Loucy (cell line): ENCODE results near the gene DGKB.

ENCODE experiments used
- H2AFZ ChIP-seq: fragments of 200-600 bp; sonication (generic); 2 replicates; pipeline ENCODE4 v1.6.0; 2016; ENCODE audit warnings: antibody characterized with exemption, mild to moderate bottlenecking, low read length, moderate library complexity
- H3F3A ChIP-seq: fragments of 200-600 bp; 2 replicates; pipeline ENCODE4 v1.6.0; 2016; ENCODE audit warnings: antibody characterized with exemption, low read depth, mild to moderate bottlenecking
- H3K27me3 ChIP-seq: fragments of 200-600 bp; sonication (generic); 2 replicates; pipeline ENCODE4 v1.6.1; 2014; ENCODE audit warnings: low read length, mild to moderate bottlenecking; ENCODE audit not compliant: insufficient read depth, poor library complexity, severe bottlenecking
- H3K36me3 ChIP-seq: fragments of 200-600 bp; sonication (generic); 2 replicates; pipeline ENCODE4 v1.6.1; 2016; ENCODE audit warnings: low read length; ENCODE audit not compliant: insufficient read depth
- H3K4me1 ChIP-seq: fragments of 200-600 bp; sonication (generic); 2 replicates; pipeline ENCODE4 v1.5.1; 2014; ENCODE audit warnings: low read length, mild to moderate bottlenecking; ENCODE audit not compliant: insufficient read depth, poor library complexity, severe bottlenecking
- H3K4me2 ChIP-seq: fragments of 200-600 bp; sonication (generic); 2 replicates; pipeline ENCODE4 v1.6.0; 2014; ENCODE audit warnings: antibody characterized with exemption, low read length, low read depth, mild to moderate bottlenecking; ENCODE audit not compliant: poor library complexity, severe bottlenecking
- H3K4me3 ChIP-seq: fragments of 200-600 bp; sonication (generic); 2 replicates; pipeline ENCODE4 v1.5.1; 2014; ENCODE audit warnings: low read length, mild to moderate bottlenecking, mixed read lengths; ENCODE audit not compliant: poor library complexity, severe bottlenecking
- H3K79me2 ChIP-seq: fragments of 200-600 bp; sonication (generic); 2 replicates; pipeline ENCODE4 v1.6.1; 2014; ENCODE audit warnings: low read length; ENCODE audit not compliant: insufficient read depth
- H3K9ac ChIP-seq: fragments of 200-600 bp; sonication (generic); 2 replicates; pipeline ENCODE4 v1.6.0; 2014; ENCODE audit warnings: mild to moderate bottlenecking, low read depth, low read length, moderate library complexity; ENCODE audit not compliant: poor library complexity, severe bottlenecking
- H3K9me2 ChIP-seq: fragments of 200-600 bp; sonication (generic); replicated peaks from 2 replicates; pipeline ENCODE4 v1.6.1; 2016; ENCODE audit warnings: low read depth, low read length, mixed read lengths
- H3K9me3 ChIP-seq: fragments of 200-600 bp; sonication (generic); 2 replicates; pipeline ENCODE4 v1.6.1; 2014; ENCODE audit warnings: mild to moderate bottlenecking, antibody characterized with exemption, low read length, low read depth; ENCODE audit not compliant: insufficient read depth
- H4K20me1 ChIP-seq: fragments of 200-600 bp; sonication (generic); 2 replicates; pipeline ENCODE4 v1.6.0; 2014; ENCODE audit warnings: antibody characterized with exemption, low read length, mild to moderate bottlenecking; ENCODE audit not compliant: insufficient read depth, poor library complexity, severe bottlenecking
- EZH2phosphoT487 ChIP-seq: fragments of 200-600 bp; IDR thresholded peaks from 2 replicates; pipeline ENCODE4 v1.6.1; 2018; ENCODE audit warnings: antibody characterized with exemption, mild to moderate bottlenecking, moderate library complexity, borderline replicate concordance
- TF ChIP-seq, protein P1 (sequence below): fragments of 200-600 bp; sonication (generic); conservative IDR thresholded peaks from 2 replicates; pipeline ENCODE4 v1.5.1; 2014; ENCODE audit warnings: mild to moderate bottlenecking, antibody characterized with exemption, low read length

The DGKB gene

DNA sequence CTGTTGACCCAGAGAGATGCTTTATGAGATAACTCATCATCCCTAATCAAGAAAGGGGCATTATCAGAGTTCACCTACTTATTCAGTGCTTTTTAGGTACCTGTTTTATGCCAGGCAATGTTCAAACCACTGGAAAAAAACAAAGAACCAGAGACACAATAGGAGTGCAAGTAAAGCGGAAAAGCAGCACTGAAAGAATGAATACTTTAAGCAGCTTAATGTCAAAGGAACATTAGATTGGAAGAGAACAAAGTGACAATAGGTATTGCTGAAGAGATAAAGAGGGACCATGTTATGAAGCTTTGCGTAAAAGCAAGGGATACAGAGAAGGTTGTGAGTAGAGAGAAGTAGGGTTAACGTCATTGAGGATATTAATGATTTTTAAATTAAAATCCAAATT, 11.3 kb downstream of the DGKB start:
- TF ChIP-seq, protein P1, sequence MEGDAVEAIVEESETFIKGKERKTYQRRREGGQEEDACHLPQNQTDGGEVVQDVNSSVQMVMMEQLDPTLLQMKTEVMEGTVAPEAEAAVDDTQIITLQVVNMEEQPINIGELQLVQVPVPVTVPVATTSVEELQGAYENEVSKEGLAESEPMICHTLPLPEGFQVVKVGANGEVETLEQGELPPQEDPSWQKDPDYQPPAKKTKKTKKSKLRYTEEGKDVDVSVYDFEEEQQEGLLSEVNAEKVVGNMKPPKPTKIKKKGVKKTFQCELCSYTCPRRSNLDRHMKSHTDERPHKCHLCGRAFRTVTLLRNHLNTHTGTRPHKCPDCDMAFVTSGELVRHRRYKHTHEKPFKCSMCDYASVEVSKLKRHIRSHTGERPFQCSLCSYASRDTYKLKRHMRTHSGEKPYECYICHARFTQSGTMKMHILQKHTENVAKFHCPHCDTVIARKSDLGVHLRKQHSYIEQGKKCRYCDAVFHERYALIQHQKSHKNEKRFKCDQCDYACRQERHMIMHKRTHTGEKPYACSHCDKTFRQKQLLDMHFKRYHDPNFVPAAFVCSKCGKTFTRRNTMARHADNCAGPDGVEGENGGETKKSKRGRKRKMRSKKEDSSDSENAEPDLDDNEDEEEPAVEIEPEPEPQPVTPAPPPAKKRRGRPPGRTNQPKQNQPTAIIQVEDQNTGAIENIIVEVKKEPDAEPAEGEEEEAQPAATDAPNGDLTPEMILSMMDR = no peak
- TF ChIP-seq EZH2phosphoT487 = no peak
- Histone ChIP-seq H3K9me3 (no peaks in the 10 kb centered on the region), H3K27me3 (no peaks in the 10 kb centered on the region), H3K9ac (no peak overlapping the region), H4K20me1 (no peaks in the 10 kb centered on the region), H3K79me2 (no peaks in the 10 kb centered on the region), H3K9me2 (no peaks in the 10 kb centered on the region), H3F3A (no peaks in the 10 kb centered on the region), H3K36me3 (no peaks in the 10 kb centered on the region), H3K4me2 (no peak overlapping the region), H2AFZ (no peak overlapping the region), H3K4me1 (no peaks in the 10 kb centered on the region), H3K4me3 (no peak overlapping the region)

DNA sequence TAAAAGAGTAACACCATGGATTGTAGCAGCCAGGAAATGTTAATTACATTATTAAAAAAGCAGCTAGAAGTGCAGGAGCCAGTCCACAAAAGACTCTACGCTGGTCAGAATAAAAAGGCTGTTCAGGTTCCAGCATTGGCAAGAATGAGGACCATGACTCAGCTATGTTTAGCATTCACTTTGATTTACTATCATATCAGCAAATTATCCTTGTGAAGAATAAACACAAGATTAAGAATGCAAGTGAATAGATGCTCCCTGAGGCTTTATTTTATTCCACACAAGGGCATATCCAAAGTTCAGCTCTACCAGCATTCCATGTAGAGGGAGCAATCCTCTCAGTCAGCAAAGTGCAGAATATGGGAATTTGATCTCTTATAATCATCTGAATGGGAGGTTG, 13.6 kb downstream of the DGKB start:
- no peaks in the 10 kb centered on the region for H3K27me3 ChIP-seq
- no peaks in the 10 kb centered on the region for H3K9me3 ChIP-seq
- H3K4me3 ChIP-seq = no peak overlapping the region
- no peak overlapping the region for H3K4me2 ChIP-seq
- no peak overlapping the region for H3K9ac ChIP-seq
- no peaks in the 10 kb centered on the region for H3F3A ChIP-seq
- no peak overlapping the region for H2AFZ ChIP-seq
- H3K36me3 ChIP-seq = no peaks in the 10 kb centered on the region
- no peaks in the 10 kb centered on the region for H3K4me1 ChIP-seq
- no peaks in the 10 kb centered on the region for H3K79me2 ChIP-seq
- H4K20me1 ChIP-seq = no peaks in the 10 kb centered on the region
- no peaks in the 10 kb centered on the region for H3K9me2 ChIP-seq
- TF ChIP-seq, protein P1 = no peak
- no peak for TF ChIP-seq EZH2phosphoT487

DNA sequence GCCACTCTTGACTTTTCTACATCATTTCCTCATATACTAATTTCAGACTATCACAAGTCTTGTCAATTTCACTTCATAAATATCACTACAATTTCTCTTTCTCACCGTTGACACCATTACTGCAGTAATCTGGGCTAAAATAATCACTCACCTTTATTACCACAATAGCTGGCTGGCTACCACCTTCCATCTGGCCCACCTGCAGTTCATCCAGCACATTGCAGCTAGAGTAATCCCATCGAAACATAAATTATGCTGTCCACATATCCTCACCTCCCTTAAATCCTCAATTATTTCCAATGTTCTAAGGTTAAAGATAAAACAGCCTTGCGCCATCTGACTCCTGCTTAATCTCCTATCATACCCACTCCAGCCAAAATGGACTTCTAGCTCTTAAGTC, 16.0 kb downstream of the DGKB start:
- Histone ChIP-seq H3K9me3 (no peaks in the 10 kb centered on the region), H3K27me3 (no peaks in the 10 kb centered on the region), H3K36me3 (no peaks in the 10 kb centered on the region), H3K4me1 (no peaks in the 10 kb centered on the region), H3K9me2 (no peaks in the 10 kb centered on the region), H2AFZ (no peak overlapping the region), H3K4me3 (no peak overlapping the region), H3K79me2 (no peaks in the 10 kb centered on the region), H3K9ac (no peak overlapping the region), H4K20me1 (no peaks in the 10 kb centered on the region), H3F3A (no peaks in the 10 kb centered on the region), H3K4me2 (no peak overlapping the region)
- TF ChIP-seq, protein P1 = no peak
- no peak for TF ChIP-seq EZH2phosphoT487
